ENCODE results near the gene CTCF.
A peak's percentile ranks its signal among the peaks of the same experiment; 100 is the strongest.
"Not testable (repeated sequence)": the region's sequence is repeated elsewhere in the genome, so short reads cannot be mapped to it uniquely, and the experiment has no call there.

CTCF gene, protein sequence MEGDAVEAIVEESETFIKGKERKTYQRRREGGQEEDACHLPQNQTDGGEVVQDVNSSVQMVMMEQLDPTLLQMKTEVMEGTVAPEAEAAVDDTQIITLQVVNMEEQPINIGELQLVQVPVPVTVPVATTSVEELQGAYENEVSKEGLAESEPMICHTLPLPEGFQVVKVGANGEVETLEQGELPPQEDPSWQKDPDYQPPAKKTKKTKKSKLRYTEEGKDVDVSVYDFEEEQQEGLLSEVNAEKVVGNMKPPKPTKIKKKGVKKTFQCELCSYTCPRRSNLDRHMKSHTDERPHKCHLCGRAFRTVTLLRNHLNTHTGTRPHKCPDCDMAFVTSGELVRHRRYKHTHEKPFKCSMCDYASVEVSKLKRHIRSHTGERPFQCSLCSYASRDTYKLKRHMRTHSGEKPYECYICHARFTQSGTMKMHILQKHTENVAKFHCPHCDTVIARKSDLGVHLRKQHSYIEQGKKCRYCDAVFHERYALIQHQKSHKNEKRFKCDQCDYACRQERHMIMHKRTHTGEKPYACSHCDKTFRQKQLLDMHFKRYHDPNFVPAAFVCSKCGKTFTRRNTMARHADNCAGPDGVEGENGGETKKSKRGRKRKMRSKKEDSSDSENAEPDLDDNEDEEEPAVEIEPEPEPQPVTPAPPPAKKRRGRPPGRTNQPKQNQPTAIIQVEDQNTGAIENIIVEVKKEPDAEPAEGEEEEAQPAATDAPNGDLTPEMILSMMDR

DNA sequence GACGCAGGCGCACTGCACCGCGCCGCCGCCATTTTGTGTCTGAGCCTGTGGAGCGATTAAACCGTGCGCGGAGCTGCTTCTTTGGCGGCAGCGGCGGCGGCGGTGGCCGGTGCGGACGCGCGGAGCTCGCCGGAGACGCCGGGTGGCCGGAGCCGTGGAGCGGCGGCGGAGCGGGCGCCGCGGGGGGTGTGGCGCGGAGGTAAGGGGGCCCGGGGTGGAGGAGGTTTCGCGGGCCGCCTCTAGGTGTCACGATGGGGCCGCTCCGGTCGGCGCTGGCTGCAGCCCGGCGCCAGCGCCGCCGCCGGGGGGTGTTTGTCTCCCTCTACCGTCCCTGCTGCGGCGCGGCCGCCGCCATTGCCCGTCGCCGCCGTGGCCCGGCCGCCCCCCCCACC, at the start of gene CTCF:
TSS of gene CTCF (plus strand) at position 1 of the 392 bp plus-strand sequence. CDS start 48,307 bp downstream, outside the sequence.
- DNase-seq, result peak; percentile 65

DNA sequence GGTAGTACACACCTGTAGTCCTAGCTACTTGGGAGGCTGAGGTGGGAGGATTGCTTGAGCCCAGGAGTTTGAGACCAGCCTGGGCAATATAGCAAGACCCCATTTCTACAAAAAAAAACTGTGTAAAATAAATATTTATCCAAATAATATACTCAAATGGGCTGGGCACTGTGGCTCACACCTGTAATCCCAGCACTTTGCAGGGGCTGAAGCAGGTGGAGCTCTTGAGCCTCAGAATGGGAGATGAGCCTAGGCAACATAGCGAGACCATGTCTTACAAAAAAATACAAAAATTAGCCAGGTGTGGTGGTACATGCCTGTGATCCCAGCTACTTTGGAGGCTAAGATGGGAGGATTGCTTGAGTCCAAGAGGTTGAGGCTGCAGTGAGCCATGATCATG, 48.4 kb upstream of the CTCF start:
- DNase-seq, result not testable (repeated sequence)

GRCh38 chr16:67514382-67514828, 47.9 kb upstream of the CTCF start:
- peak; percentile 81 for DNase-seq

GRCh38 chr16:67516296-67517154, 45.8 kb upstream of the CTCF start:
- no peak for DNase-seq

DNA sequence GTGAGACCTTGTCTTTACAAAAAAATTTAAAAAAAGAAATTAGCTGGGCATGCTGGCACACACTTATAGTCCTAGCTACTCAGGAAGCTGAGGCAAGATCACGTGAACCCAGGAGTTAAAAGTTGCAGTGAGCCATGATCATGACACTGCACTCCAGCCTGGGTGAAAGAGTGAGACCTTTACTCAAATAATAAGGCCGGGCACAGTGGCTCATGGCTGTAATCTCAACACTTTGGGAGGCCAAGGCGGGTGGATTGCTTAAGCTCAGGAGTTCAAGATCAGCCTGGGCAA, 45.2 kb upstream of the CTCF start:
- no peak for DNase-seq

DNA sequence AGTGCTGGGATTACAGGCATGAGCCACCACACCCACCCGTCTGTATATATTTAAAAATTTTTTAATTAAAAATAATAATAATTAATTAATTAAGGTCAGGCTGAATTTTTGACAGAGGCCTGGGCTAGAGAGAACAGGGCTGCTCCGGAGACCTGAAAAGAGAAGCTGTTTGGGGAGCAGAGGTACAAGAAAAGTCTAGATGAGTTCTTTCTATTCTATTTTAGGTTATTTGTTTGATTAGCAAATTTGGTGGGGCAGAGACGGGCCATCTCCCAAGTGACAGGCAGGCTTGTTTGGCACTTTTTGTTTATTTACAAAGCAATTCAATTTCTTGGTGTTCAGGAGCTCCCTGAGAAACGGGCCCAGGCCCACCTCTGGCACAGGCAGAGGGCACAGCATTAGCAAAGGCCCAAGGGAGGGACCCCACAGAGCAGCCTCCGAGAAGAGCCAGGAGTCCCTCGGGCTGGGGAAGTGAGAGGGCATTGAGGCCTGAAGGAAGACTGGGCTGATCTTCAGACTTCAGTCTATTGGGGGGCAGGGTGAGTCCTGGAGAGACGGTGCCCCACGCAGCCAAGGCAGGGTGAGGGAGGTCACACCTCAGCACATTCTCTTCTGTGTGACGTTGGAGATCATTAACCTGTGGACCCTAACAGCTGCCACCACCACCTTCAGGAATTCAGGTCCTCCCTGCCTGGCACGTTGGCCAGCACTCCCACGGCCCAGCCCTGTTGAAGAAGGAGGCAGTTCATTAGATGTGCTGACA, 44.5 kb upstream of the CTCF start:
- no peak for DNase-seq

DNA sequence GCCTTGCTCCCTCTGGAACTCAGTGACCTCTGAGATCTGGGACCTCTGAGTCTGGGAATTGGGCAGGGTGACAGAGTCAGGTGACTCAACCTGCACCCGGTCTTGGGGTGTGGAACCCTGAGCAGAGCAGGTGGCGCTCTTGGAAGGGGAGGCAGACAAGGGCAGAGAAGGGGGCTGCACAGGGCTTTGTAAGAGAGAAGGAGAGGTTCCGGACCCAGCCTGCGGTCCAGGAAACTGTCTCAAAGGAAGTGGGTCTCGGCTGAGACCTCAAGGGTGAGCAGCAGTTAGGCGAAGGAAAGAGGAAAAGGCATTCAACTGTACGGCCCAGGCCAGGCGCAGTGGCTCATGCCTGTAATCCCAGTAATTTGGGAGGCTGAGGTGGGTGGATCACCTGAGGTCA, 43.6 kb upstream of the CTCF start:
- DNase-seq, result no peak

DNA sequence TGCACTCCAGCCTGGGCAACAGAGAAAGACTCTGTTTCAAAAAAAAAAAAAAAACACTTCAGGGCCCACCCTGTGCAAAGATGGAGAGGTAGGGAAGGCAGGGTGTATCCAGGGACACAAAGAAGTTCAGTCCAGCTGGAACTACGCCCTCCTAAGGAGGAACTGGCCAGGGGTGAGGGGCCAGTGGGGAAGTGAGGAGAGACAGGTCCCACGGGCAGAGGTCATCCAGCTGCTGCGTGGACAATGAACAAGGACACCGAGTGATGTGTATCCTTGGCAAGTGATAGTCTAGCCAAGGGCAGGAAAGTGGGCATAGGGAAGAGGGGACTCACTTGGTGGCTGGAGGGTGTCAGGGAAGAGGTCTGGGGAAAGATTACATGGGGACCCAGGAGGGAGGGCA, 43.1 kb upstream of the CTCF start:
- no peak for DNase-seq

DNA sequence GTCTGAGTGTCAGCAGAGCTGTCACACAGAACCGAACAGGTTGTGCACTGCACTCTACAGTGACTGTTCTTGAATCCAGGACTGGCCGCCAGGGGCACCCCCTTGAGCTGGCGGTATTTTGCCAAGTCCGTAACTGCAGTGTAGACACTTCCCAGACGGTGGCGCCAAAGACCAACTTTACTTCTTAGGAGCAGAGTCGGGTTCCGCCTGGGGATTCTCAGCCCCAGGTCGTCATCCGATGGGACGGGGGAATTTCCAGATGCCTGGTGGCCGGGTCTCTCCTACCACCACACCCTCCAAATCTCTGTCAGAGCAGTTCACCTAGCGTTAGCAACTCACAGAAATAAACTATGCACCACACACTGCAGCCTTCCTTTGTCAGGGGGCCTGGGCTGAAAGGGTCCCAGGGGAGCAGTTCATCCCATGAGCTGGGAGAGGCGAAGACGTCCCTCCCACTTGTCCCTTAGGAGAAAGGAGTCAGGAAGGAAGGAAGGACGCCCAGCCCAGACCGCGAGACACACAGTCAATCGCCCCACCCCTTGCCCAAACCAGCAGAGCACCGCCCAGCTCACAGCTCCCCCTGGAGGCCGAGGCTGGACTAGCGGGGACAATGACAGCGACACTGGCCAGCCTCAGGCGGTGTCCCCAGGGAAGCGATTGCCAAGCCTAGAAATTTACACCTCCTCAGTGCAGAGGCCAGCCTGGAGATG, 41.1 kb upstream of the CTCF start:
- DNase-seq, result peak; percentile 98

DNA sequence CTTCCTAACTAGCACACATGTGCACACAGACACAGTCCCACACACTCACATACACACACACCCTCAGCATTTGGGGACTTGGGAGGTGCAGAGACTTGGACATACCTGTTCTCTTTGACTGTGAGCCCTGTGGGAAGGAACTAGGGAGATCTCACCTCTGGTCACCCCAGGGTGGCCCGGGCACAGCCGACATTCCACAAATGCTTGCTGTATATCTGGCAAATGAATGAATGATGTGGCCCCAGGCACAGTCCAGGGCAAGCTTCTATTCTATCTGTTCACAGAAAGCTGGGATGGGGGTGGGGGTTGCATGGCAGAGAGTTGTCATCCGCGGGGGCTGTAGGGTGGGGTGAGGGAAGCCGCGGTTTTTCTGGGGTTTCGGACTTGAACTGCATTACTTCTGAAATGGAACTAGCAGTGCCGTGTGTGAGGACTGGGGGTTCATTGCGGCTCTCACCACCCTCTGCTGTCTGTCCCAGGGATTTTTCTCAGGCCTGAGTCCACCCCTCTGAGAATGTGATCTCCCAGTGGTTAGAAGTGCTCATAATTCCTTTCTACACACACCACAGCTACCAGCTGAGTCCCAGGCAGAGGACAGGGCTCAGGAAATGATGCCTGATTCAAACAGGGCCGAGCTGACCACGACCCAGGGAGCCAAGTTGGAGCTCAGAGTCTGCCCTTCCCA, 37.0 kb upstream of the CTCF start:
- no peak for DNase-seq

DNA sequence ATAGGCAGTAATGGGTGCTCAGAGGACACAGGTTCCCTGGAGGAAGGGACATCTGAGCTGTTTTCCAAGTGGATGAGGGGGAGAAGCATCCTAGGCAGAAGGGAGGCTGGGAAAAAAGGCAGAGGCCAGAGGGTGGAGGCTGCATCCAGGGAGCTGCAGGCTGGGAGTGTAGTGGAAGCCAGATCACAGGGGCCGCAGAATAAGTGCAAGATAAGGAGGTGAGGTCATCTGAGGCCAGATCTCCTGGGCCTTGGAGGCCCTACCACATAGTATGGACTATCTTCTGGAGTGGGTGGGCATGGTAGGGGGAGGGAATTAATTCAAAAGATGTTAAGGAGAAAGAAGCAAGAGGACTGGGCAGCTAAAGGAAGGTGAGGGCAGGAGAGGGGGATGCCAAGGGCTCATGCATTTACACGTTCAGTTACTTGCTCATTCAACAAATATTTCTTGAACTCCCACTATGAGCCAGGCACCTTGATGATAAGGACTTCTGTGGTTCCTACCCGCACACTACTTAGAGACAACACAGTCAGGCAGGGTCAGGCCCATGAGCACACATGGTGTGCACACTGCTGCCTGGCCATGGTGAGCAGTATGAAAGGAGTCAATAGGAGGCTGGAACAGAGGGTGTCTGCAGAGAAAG, 36.1 kb upstream of the CTCF start:
- DNase-seq, result no peak

GRCh38 chr16:67528222-67528869, 34.0 kb upstream of the CTCF start, which contains the start of gene RIPOR1:
TSS of gene RIPOR1 (plus strand) at chr16:67528829. CDS start at chr16:67538447, 9,618 bp downstream.
- no peak for DNase-seq

- no peak for DNase-seq
These were observed 33.3 kb upstream of the CTCF start for GRCh38 chr16:67528870-67529581.

GRCh38 chr16:67529582-67530012, 32.7 kb upstream of the CTCF start:
- DNase-seq, result no peak

- no peak for DNase-seq
These were observed 32.0 kb upstream of the CTCF start for GRCh38 chr16:67530013-67530939.

- DNase-seq, result no peak
These were observed 31.1 kb upstream of the CTCF start for GRCh38 chr16:67531247-67531646.

DNA sequence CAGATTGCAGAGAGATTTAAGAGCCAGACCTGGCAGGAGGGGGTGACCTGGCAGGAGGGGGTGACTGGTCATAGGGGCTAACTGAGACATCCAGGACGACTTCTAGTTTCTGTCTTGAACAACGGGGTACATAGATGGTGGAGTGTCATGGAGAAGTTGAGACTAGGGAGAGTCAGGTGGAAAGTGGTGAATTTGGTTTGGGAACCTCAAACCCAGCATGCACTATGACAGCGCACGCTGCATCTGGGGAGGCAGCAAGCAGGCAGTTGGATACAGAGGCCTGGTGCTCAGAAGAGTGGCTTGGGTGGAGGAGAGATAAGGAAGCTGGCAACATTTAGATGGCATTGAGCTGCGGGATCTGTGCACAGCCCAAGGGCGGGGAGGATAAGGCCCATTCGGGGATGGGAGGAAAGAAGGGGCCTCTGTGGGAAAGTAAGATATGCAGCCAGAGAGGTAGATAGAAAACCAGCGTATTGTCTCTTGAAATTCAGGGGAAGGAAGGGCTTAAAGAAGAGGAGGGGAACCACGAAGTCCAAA, 29.2 kb upstream of the CTCF start:
- no peak for DNase-seq

- not testable (repeated sequence) for DNase-seq
These were observed 28.3 kb upstream of the CTCF start for GRCh38 chr16:67533987-67534386.
